ENCODE data around the gene SPARCL1.

DNA sequence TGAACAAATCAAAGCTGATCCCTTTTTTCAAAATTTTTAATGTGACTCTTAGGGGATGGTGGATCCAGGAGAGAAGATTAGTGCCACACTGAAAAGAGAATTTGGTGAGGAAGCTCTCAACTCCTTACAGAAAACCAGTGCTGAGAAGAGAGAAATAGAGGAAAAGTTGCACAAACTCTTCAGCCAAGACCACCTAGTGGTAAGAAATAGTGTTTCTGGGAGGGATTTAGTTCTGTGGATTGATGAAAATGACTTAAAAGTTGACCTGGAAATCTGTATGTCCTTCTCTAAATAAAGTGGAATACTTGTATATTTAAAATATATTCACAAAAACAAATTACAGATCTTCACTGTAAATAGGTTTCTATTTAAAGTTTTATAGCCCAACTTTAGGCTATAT, 77.6 kb downstream of the SPARCL1 start:
- no peak for TF ChIP-seq EZH2phosphoT487 (IDR thresholded peaks at IDR 0.05; ENCODE audit: borderline replicate concordance, low read depth, low read length)
- TF ChIP-seq, protein P1, sequence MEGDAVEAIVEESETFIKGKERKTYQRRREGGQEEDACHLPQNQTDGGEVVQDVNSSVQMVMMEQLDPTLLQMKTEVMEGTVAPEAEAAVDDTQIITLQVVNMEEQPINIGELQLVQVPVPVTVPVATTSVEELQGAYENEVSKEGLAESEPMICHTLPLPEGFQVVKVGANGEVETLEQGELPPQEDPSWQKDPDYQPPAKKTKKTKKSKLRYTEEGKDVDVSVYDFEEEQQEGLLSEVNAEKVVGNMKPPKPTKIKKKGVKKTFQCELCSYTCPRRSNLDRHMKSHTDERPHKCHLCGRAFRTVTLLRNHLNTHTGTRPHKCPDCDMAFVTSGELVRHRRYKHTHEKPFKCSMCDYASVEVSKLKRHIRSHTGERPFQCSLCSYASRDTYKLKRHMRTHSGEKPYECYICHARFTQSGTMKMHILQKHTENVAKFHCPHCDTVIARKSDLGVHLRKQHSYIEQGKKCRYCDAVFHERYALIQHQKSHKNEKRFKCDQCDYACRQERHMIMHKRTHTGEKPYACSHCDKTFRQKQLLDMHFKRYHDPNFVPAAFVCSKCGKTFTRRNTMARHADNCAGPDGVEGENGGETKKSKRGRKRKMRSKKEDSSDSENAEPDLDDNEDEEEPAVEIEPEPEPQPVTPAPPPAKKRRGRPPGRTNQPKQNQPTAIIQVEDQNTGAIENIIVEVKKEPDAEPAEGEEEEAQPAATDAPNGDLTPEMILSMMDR (conservative IDR thresholded peaks at IDR 0.05; ENCODE audit: low read length), result peak; percentile 44

All from OCI-LY7 (cell line).